DMS53 treated with DMSO at 0.1 percent for 48 hours (cell line): Measurements from ENCODE around the gene PIK3R6.

ENCODE experiments used
- DNase-seq: peaks from one replicate; lab custom pipeline; 2025; ENCODE audit not compliant: unreplicated experiment; lab: John Stamatoyannopoulos, UW

Gene PIK3R6

GRCh38 chr17:8754890-8755289 is 112.6 kb downstream of the PIK3R6 start:
- no peak for DNase-seq

GRCh38 chr17:8753976-8754440 is 113.5 kb downstream of the PIK3R6 start:
- DNase-seq, result no peak

GRCh38 chr17:8753136-8753975 is 114.1 kb downstream of the PIK3R6 start:
- DNase-seq, result no peak
